Measurements from ENCODE around the gene IL17REL.

Gene IL17REL

DNA sequence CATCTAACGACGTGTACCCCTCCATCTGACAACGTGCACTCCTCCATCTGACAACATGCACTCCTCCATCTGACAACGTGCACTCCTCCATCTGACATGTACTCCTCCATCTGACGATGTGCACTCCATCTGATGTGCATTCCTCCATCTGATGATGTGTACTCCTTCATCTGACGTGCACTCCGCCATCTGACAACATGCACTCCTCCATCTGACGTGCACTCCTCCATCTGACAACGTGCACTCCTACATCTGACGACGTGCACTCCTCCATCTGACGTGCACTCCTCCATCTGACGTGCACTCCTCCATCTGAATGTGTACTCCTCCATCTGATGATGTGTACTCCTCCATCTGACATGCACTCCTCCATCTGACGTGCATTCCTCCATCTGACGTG, 8.0 kb upstream of the IL17REL start:
- DNase-seq: no peak

DNA sequence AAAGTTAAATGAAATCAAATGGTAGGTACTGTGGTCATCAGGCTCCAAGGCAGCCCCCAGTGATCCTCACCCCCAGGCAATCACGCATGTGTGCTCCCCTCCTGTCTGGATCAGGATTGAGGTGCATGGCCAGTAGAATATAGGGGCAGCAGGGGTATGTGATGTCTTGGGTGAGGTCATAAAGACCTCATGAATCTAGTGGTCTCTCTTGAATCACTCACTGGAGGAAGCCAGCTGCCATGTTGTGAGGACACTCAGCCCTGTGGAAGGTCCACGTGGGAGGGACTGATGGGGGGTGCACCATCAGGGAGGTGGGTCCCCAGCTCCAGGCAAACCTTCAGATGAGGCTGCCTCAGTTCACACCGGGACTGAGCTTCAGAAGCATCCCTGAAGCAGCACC, 6.8 kb upstream of the IL17REL start:
- no peak for DNase-seq

DNA sequence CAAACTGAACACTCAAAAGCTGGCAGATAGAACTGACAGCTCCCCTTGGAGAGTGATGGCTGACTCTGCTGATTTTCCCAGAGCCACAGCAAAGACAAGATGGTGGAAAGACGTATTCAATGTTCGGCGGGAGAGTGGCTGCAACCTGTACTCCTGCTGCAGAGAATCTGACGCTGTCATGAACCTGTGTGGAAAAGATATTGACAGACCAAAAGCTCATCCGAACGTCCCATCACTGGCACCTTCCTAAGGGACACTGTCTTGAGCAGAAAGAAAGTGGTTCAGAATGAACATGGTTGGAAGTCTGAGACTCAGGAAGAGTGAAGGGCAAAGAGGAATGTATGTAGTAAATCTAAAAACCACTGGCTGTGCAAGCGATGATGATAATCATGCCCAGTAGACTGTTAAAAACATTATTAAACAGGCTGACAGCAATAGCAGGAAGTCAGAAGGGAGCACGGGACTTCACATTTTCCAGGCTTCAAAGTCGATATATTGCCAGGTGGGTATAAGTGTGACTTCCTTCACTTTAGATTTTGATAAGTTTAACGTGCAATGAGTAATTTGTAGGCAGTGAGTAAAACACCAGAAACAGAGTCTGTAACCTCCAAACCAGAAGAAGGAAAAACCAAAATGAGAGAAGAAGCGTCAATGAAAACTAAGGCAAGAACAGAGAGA, 6.2 kb upstream of the IL17REL start:
- no peak for DNase-seq

DNA sequence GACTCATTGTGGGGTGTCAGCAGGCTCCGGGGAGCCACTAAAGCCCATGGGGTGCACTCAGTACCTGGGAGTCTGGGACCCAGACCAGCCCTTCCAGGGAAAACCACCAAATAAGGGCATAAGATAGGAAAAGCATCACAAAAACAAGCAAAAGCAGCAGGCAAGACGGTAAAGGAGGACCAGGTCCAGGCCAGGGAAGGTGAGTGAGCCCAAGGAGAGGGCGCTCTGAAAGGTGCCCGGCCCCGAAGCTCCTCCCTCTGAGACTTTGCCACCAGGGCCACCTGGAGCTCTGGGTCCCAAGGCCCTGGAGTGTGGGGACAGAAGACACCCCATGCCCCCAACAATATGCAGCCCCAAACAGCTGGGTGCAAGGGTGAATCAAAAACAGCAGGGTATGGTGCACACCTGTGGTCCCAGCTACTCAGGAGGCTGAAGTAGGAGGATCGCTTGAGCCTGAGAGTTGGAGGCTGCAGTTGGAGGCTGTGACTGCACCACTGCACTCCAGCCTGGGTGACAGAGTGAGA, 5.2 kb upstream of the IL17REL start:
- no peak for DNase-seq

DNA sequence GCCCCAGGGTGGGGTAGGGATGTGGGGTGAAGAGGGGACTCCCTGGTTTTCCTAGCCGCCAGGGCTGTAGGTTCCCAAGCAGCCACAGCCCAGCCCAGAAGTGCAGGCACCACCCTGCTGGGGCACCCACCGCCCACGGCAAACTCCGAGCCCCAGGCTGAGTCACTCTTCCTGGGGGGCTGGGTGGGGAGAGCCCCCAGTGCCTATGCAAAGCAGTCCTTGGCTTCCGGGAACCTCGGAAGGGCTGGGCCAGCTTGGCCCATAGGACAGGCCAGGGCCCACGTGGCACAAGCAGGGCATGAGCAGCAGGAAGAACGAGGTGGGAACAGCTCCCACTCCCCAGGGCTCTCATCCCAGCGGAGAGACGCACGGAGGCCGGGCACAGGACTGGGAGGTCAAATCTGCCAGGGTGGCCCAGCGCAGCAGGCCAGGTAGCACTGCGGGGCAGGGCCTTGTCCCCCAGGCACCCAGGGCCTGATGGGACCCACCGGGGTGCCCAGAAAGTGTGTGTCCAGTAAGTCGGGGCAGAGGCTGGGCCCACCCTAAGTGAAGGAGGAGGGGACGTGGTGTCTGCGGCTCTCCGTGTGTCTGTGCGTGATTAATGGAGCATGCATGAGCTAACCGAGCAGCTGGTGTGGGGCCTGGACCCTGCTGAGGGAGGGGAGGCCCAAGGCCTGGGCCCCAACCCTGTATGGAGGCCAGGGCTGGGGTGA, 4.6 kb upstream of the IL17REL start:
- DNase-seq: no peak

DNA sequence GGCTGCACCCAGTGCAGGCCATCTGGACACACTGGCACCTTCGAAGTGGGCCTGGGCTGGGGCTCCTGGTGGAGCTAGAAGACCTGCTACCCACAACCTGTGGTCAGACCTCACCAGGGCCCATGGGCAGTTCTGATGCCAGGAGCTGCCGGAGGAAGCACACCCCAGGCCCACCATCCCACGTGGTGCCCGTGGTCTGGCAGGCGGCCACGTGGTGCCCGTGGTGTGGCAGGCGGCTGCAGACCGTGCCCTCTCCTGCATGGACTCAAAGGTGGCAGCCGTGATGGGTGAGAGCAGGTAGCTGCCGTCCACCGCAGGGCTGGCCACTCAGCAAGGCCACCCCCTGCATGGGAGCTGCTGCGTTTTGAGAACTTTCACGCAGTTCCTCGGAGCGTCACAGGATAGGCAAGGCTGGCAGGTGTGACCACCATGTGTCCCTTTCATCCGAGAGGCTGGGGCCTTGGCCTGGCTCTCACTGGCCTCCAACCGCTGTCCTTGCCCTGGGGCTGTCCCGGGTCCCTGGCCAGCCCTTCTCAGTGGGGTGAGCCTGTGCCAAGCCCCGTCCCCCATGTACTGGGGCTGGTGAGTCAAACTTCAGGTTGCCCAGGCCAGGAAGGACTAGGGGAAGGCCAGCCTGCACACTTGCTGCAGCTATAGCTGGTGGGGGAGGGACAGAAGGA, 3.9 kb upstream of the IL17REL start:
- DNase-seq: no peak

DNA sequence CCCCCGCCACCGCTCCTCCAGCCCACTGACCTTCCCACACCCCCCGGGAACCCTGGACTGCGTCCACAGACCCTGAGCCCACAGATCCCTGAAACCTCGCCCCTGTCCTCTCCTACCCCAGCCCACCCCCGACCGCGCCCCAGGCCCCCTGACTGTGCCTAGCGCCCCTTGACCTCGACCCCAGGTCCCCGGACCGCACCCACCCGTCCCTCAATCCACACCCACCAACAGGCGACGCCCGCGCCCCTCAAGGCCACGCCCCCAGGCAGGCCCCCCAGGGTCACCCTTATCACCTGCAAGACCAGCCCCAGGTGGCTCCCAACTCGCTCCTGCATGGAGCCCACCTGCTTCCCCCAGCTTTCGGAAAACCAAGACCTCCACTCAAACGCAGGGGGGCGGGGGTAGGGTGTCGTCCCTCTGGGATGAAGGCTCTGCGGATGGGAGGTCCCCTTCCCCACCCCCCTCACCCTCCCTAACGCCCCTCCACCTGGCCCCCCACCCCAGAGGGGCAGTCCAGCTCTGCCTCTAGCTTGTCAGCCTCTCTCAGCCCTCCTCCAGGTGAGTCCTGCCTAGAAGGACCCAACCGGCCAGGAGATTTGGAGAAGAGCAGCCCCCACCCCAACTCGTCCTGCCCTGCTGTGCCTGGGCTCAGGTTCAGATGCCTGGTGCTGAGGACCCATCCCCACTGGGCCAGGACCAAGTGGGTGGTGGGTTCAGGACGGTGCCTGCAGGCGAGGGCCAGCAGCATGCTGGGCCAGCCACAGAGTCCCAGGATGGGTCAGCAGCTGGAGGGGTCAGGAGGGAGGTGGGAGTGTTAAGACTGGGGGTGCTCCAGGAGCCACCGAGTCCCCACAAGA, 3.1 kb upstream of the IL17REL start:
- DNase-seq: no peak

DNA sequence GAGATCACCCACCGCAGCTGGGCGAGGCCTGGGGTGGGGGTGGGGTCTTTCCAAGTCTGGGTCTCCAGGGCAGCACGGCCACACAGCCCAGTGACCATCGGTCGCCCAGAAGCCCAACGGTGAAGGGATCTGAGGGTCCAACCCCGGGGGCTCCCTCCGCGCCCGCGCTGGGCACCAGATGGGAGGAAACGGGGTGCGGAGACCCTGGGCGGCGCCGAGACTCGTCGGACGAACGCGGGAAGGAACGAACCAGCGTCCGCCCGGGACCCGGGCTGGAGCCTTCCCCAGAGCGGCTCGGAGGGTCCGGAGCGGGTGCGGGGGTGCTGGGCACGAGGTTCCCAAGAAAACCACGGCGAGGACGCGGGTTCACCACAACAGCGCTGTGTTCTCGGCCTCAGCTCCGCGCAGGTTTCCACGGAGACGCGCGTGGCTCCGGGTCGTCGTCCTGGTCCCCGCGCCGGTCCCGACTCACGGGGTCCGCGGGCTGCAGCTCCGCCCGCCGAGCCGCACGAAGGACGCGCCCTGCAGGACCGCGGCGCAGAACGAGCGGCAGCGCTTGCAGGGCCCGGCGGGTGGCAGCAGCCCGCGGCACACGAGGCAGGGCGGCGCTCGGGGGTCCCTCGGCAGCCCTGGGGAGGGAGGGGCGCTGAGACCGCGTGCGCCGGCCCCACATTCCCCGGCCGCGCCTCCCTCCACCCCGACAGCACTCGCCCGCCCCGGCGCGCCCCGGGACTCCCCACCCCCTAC, 2.3 kb upstream of the IL17REL start:
- DNase-seq: no peak

DNA sequence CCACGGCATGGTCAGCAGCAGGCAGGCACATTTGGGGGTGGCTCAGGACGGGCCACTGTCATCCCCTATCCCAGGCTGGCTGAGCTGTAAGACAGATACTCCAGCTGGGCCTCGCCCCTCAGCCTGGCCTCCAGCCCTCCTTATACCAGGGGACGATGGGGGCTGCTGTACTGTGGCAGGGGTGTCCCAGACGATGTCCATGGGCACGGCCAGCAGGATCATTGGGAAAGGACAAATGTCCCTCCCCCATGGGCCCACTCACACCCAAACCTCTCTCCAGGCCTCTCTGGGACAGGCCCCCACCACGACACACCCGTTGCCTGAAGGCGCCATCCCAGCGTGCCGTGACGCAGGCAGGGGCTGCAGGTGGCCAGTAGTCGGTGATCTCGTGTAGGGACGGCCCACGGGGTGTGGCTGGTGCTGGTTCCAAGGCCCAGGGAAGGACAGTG, 1.5 kb upstream of the IL17REL start:
- DNase-seq: no peak

DNA sequence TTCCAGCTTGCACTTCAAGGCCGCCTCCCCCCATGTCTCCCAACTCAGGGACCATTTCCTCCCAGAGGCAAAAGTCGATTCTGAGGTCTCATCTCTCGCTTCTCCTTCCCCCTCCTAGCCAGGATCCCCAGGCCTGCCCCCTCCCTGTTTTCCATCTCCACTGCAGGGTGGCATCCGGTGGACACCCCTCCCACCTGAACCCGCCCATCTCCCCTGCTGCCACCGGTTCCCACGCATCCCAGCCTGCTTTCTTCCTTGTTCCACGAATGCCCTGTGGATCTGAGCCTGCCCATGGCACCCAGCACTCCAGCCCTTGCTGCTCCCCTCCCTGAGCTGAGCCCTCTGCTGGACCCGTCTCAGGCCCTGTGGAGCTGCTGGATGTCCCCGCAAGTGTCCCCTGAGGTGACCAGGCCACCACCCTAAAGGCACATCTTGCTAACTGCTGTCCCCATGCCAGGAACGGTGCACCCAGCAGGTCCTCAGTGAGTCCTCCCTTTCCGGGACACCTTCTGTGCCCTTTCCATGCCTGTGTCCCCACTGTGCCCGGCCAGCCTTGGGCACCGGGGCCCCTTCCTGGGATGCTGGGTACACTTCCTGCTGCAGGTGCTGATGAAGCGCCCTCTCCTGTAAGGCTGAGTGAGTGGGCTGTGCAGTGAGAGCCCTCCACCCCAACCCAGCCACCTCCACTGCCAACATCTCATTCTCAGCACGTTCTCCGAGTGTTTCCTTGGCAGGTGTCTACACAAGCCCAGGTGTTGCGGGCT, 936 bp downstream of the IL17REL start:
- DNase-seq: no peak

DNA sequence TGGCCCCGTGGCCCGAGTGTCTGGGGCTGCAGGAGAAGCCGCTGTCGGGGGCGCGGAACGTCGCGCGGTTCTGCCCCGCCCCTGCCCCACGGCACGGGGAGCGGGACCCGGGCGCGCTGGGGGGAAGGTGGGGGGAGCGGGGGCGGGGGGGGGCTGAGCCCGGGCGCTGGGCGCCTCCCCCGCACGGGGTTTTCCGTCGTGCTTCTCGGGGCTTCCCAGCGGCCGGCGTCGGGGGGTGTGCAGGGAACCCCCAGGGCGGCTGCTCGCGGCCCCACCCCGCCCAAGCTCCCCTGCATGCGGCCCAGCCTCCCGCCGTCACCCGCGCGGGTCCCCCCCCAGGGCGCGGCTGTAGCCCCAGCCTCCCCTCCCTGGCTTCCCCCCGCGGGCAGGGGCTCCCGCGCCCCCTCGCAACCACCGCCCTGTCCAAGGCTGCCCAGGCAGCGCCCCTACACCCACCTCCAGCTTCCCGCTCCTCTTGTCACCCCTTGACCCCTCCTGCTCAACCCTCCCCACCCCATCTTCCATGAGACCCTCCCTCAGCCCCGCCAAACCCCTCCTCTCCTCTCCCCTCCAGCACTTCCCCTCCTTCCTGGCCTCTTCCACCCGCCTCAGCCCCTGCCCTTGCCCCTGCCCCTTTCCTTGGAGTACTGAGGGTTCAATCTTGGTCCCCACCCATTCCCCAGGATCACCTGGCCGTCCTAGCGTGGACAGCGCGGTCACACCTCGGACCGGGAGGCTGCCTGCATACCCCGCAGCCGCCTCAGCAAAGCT, 1.7 kb downstream of the IL17REL start:
- no peak for DNase-seq

DNA sequence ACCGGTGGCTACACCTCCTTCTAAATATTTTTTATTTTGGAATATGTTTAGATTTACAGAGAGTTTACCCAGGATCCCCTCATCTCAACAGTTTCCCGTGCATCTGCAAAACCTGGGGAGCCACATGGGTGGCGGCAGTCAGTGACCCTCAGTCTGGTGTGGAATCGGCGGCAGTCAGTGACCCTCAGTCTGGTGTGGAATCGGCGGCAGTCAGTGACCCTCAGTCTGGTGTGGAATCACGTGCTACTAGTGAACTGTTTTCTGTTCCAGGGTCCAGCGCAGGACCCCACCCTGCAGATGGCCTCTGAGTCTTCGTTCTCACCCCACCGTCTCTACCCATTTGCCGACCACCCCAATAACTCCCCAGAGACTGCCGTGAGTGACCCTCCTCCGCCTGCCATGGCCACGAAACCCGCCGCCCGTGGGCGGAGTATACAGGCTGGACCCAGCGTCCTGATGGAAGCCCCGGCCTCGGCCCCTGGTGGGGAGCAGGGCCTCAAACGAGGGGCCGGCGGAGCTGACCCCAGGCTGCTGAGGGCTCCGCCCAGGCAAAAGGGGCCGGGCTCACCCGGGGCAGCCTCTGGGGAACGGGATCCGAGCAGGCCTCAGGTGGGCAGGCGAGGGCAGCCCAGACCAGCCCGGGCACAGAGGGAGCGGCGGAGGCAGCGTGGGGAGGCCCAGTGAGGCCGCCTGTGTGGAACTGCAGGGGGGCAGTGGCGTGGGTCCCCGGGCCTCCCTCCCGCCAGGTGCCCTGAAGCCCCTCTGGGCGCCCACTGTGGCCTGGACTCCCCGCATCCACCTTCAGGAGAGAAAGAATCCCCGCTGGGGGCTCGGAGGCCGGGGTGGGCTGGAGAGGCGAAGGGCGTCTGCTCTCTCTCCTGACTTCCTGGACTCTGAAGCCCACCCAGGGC, 2.5 kb downstream of the IL17REL start:
- DNase-seq: no peak

DNA sequence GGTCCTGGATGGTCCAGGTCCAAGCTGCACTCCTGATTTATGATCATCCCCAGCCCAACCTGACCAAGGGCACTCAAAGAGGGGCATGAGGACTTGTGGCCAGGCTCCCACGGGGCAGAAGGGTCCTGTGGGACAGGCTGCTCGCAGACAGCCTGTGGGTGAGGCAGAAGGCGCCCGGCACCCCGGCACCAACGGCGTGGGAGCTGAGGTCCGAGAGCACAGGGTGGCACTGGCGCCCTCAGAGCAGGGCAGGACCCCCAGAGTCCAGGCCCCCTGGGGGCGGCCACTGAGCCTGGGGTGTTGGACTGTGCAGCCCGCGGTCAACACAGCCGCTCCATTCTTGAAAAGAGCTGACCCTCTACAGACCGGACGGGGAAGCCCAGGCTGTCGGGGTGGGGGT, 3.3 kb downstream of the IL17REL start:
- DNase-seq: no peak

DNA sequence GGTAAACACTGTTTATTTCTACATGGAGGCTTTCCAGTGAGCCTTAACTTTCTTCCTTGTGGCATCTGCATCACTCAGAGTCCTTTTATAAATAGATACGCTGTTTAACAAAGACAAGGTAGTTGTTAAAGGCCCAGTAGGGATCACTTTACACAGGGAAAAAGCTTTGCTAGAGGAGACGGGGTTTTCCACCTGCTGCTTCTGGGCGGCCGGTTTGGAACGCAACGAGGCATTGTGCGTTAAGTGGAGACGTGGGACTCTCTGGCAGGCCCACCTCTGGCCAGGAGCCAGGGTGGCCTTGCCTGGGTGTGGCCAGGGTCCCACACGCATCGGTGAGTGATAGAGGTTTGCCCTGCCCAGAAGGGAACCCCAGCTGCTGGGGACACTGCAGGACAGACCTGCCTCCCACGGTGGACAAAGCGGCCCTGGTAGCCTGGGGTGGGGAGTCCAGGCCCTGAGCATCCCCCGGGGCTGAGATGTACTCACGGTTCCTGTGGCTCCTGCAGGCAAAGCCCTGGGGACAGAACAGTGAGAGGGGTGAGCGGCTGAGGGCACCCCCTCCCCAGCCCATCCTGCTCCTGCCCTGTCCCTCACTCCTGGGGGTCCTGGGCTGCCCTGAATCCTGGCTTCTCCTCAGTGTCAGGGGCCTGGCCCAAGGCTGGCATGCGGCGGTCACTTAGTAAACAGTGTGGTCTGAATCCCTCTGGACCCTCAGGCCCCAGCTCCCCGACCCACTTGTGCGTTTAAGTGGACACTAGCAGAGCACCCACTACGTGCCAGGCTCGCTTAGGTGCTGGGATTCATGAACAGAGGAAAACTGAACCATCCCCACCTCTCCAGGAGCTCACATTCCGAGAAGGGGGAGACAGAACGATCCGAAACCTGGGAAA, 4.2 kb downstream of the IL17REL start:
- DNase-seq: no peak

DNA sequence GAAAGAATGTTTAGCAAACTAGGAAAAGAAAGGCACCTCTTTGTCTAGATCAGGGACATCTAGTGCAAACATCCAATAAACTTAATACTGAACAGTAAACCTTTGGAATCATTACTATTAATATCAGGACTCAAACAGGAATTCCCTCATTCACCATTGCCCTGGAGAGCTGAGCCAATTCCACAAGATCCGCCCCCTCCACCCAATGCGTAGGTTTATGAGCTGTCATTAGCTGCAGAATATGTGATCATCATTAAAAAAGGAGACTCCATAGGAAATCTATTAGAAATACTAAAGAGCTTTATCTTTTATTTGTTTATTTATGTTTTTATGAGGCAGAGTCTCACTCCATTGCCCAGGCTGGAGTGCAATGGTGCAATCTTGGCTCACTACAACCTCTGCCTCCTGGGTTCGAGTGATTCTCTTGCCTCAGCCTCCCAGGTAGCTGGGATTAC, 5.5 kb downstream of the IL17REL start:
- no peak for DNase-seq

DNA sequence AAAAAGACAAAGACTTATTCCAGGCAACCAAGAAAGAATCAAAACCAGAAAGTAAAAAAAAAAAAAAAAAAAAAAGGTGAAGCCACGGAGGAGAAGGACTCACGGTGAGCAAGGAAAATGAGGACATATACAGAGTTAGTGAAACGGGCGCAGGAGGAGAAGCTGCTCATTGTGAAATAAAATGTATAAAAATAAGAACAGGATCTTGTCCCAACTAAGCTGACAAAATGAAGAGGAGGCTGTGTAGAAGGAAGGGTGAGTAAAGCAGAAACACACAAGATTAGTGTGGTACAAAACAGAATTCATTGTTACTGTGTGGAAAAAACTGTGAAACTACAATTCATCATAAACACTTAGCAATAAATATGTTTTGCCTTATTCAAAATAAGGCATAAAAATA, 7.6 kb downstream of the IL17REL start:
- DNase-seq: no peak

DNA sequence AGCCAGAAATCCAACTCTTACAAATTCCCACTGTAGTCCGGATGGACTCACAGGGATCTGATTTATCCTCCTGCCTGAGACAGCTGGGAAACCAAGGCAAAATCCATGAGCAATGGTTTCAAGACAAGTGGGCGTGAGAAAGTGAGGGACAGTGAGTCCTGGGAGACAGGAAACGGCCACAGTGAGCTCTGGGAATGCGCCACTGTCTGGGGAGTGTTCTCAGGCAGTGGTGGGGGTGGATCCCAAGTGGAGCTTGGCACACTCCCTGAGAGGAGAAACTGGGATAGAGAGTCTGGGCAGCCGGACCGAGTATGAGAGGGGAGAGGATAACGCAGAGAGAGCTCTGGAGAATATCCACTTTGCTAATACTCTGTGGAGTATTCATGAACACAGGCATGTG, 9.8 kb downstream of the IL17REL start:
- DNase-seq: no peak

Measured in SIG-M5 (cell line).